PC-9 (cell line): ENCODE measurements around the gene KRT79. TPM values are rescaled to one million over a fixed set of nuclear protein-coding genes. Genes with fewer than 3 reads are reported as not detected.

Source experiments
- BruUV-seq: library from RNA; stranded (reverse); fragments of 400-500 nt; replicated peaks from 2 replicates; lab custom pipeline; 2021; lab: Mats Ljungman, UMichigan
- CTCF ChIA-PET: fragments of 300-600 bp; sonication (Branson Sonifier 250); formaldehyde crosslinking; loops from one replicate; lab custom pipeline; 2022; ENCODE audit warnings: antibody characterized with exemption; lab: Charles Lee
- POLR2A ChIA-PET: fragments of 300-600 bp; sonication (Branson Sonifier 250); formaldehyde crosslinking; loops from one replicate; lab custom pipeline; 2022; ENCODE audit warnings: antibody characterized with exemption; ENCODE audit not compliant: unreplicated experiment; lab: Charles Lee
- DNase-seq, 2 experiments: peaks; one replicate each; pipeline versions ENCODE4 v3.0.0 to v3.0.0-alpha.2; 2015 to 2022; ENCODE audit warnings: mixed read lengths in 1 of 2
- H2AFZ ChIP-seq: fragments of 200-600 bp; sonication (generic); 2 replicates; pipeline ENCODE4 v1.8.1; 2017; ENCODE audit warnings: antibody characterized with exemption
- H3F3A ChIP-seq: fragments of 200-600 bp; sonication (generic); 2 replicates; pipeline ENCODE4 v1.8.1; 2017; ENCODE audit warnings: antibody characterized with exemption, mild to moderate bottlenecking, low read depth; ENCODE audit not compliant: insufficient read depth
- H3K27ac ChIP-seq: fragments of 200-600 bp; sonication (generic); 2 replicates; pipeline ENCODE4 v1.6.1; 2016; ENCODE audit warnings: mixed run types
- H3K27me3 ChIP-seq: fragments of 200-600 bp; sonication (generic); 2 replicates; pipeline ENCODE4 v1.6.1; 2016; ENCODE audit warnings: low read depth, mixed run types; ENCODE audit not compliant: insufficient read depth
- H3K36me3 ChIP-seq: fragments of 200-600 bp; sonication (generic); 2 replicates; pipeline ENCODE4 v1.6.1; 2016; ENCODE audit warnings: low read depth, mixed run types
- H3K4me1 ChIP-seq: fragments of 200-600 bp; sonication (generic); replicated peaks from 2 replicates; pipeline ENCODE4 v1.6.1; 2016; ENCODE audit warnings: mixed run types; ENCODE audit not compliant: insufficient read depth
- H3K4me2 ChIP-seq: fragments of 200-600 bp; sonication (generic); 2 replicates; pipeline ENCODE4 v1.6.1; 2017; ENCODE audit warnings: mixed run types
- H3K4me3 ChIP-seq: fragments of 200-600 bp; sonication (generic); 2 replicates; pipeline ENCODE4 v1.6.1; 2016; ENCODE audit warnings: mixed run types
- H3K79me2 ChIP-seq: fragments of 200-600 bp; sonication (generic); 2 replicates; pipeline ENCODE4 v1.6.1; 2017; ENCODE audit warnings: low read depth, mixed run types
- H3K9me2 ChIP-seq: fragments of 200-600 bp; sonication (generic); 2 replicates; pipeline ENCODE4 v1.8.1; 2017; ENCODE audit warnings: mild to moderate bottlenecking; ENCODE audit not compliant: insufficient read depth
- H3K9me3 ChIP-seq: fragments of 200-600 bp; sonication (generic); 2 replicates; pipeline ENCODE4 v1.8.1; 2016; ENCODE audit warnings: low read depth; ENCODE audit not compliant: insufficient read depth
- H4K20me1 ChIP-seq: fragments of 200-600 bp; sonication (generic); 2 replicates; pipeline ENCODE4 v1.8.1; 2017; ENCODE audit not compliant: insufficient read depth
- EZH2 ChIP-seq: fragments of 200-600 bp; sonication (generic); IDR thresholded peaks from 2 replicates; pipeline ENCODE4 v1.8.0; 2017; ENCODE audit warnings: antibody characterized with exemption, low read depth
- intact Hi-C: fragments of 100-400 bp; cut with micrococcal nuclease; formaldehyde crosslinking; loops from one replicate; pipeline ENCODE4 v1.10.0; 2022; ENCODE audit not compliant: unreplicated experiment
- total RNA-seq: library from RNA; stranded (reverse); gene quantifications from 2 replicates; pipeline ENCODE4 v1.2.3, GENCODE V29; 2021
- TF ChIP-seq, protein P1 (sequence below): fragments of 200-600 bp; sonication (generic); conservative IDR thresholded peaks from 2 replicates; pipeline ENCODE4 v1.6.1; 2017; ENCODE audit warnings: mixed run types, antibody characterized with exemption, mild to moderate bottlenecking, moderate library complexity

KRT79 gene
- total RNA-seq, 1 experiment from 2014 or later, result 0.28 TPM

DNA sequence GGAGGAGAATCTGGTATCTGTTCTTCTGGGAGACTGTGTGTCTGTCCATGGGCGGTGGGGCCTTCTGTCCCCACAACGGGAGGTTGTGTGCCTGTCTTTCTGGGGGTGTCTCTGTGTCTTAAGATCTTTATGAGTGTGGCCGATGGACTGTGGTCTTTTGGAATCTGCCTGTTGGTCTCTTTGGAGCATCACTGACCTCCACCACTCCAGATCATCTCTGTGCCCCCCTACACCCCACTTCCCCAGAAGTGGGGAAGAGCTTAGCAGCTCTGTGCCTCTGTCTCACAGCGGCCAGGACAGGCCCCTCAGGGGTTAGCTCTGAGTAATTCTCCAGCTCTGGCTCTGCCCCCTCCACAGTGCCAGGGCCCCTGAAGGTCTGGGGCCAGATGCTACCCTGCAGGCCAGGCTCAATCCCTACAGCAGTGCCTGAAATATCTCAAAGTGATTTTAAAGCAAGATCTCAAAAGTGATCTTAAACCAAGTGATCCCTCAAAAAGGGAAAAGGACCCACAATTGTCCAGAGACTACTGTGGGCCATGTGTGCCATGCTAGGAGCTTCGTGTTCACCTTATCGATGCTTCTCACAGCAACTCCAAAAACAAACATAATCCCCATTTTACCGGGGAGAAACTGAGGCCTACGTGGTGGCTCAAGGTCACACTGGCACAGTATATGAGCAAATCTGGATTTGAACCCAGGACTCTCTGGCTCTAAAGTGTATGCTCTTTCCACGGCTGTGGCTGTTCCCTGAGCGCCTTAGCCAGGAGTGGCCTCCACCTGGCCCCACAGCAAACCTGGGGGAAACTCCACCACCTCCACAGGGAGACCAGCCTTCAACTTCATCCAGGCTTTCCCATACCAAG lies 40.7 kb upstream of the KRT79 start:
- peaks cover 58% of the 10 kb centered on the region for H3K4me1 ChIP-seq
- ChIA-PET CTCF (interaction anchor here (0.9 to 1.8 kb wide), 4 partner anchors 106 to 503 kb away, joined by 3 to 5 read pairs (median 4); no protein-coding TSS in a partner anchor), POLR2A (interaction anchor here (0.5 to 1.4 kb wide), 8 partner anchors 202 to 730 kb away, joined by 3 to 10 read pairs (median 4); no protein-coding TSS in a partner anchor)
- peaks cover 34% of the 10 kb centered on the region for H3F3A ChIP-seq
- no peaks in the 10 kb centered on the region for H3K27me3 ChIP-seq
- peak overlapping the region; percentile 91 for H3K27ac ChIP-seq
- no peaks in the 10 kb centered on the region for H3K79me2 ChIP-seq
- no peaks in the 10 kb centered on the region for H3K9me3 ChIP-seq
- H2AFZ ChIP-seq, result no peak overlapping the region
- intact Hi-C loops, result loop anchor here (1.0 to 5.0 kb wide), 5 partner anchors 478 to 732 kb away; partner anchors contain the start of gene KRT7
- BruUV-seq, result TSS peak; percentile 79
- no peaks in the 10 kb centered on the region for H4K20me1 ChIP-seq
- peak overlapping the region; percentile 33; the same call in 1 of the 2 replicates for H3K4me3 ChIP-seq
- DNase-seq, result no peak
- H3K4me2 ChIP-seq, result peak overlapping the region; percentile 73
- TF ChIP-seq, protein P1, sequence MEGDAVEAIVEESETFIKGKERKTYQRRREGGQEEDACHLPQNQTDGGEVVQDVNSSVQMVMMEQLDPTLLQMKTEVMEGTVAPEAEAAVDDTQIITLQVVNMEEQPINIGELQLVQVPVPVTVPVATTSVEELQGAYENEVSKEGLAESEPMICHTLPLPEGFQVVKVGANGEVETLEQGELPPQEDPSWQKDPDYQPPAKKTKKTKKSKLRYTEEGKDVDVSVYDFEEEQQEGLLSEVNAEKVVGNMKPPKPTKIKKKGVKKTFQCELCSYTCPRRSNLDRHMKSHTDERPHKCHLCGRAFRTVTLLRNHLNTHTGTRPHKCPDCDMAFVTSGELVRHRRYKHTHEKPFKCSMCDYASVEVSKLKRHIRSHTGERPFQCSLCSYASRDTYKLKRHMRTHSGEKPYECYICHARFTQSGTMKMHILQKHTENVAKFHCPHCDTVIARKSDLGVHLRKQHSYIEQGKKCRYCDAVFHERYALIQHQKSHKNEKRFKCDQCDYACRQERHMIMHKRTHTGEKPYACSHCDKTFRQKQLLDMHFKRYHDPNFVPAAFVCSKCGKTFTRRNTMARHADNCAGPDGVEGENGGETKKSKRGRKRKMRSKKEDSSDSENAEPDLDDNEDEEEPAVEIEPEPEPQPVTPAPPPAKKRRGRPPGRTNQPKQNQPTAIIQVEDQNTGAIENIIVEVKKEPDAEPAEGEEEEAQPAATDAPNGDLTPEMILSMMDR, result no peak
- no peak for TF ChIP-seq EZH2
- H3K36me3 ChIP-seq, result no peaks in the 10 kb centered on the region
- no peaks in the 10 kb centered on the region for H3K9me2 ChIP-seq

DNA sequence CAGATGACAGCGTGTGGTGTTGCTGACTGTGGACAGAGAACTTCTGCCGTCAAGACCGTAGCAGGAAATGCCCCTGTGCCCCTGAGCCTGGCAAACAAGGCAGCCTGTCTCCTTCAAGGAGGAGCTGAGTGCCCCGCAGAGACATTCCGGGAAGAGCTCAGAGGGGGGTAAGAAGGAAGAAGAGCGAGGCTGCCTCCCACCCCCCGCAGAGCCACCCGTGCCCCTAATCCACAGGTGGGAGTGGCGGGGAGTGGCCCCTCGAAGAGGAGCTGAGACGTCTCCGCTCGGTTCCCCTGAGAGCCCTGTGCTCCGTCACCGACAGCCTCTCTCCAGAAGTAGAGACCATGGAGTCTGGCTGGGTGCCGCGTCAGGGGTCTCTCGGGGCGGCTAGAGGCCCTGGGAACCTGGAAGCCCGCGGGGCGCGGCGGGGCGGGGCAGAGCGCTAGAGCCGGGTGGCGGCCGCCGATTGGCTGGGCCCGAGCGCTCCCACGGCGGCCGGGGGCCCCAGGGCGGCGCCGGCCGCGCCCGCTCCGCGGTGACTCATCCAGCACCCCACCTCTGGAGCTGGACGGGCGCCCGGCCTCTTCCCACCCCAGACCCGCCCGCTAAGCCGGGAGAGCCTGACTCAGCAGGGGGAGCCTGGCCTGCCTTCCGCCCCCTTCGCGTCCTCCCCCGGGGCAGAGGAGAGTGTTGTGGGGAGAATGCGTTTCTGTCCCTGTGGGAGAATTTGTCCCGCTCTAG lies 39.9 kb upstream of the KRT79 start:
- POLR2A ChIA-PET, result interaction anchor here (0.5 to 1.4 kb wide), 14 partner anchors 11 to 727 kb away, joined by 3 to 10 read pairs (median 3); partner anchors contain the start of gene KRT8
- Histone ChIP-seq H3F3A (peaks cover 38% of the 10 kb centered on the region), H3K9me2 (no peaks in the 10 kb centered on the region), H3K4me2 (peak overlapping the region; percentile 81), H3K27me3 (no peaks in the 10 kb centered on the region), H2AFZ (no peak overlapping the region), H4K20me1 (no peaks in the 10 kb centered on the region), H3K27ac (peak overlapping the region; percentile 100), H3K4me3 (peak overlapping the region; percentile 51; the same call in 1 of the 2 replicates), H3K9me3 (no peaks in the 10 kb centered on the region), H3K36me3 (no peaks in the 10 kb centered on the region), H3K79me2 (no peaks in the 10 kb centered on the region), H3K4me1 (peaks cover 59% of the 10 kb centered on the region)
- CTCF ChIA-PET, result interaction anchor here (0.5 to 1.8 kb wide), 7 partner anchors 107 to 806 kb away, joined by 3 to 5 read pairs (median 3); no protein-coding TSS in a partner anchor
- no peak for TF ChIP-seq EZH2
- TF ChIP-seq, protein P1, result no peak
- DNase-seq, result peak; percentile 91 to 94
- intact Hi-C loops, result loop anchor here (1.0 to 5.0 kb wide), 5 partner anchors 477 to 731 kb away; partner anchors contain the start of gene KRT7
- TSS peak; percentile 95 for BruUV-seq

DNA sequence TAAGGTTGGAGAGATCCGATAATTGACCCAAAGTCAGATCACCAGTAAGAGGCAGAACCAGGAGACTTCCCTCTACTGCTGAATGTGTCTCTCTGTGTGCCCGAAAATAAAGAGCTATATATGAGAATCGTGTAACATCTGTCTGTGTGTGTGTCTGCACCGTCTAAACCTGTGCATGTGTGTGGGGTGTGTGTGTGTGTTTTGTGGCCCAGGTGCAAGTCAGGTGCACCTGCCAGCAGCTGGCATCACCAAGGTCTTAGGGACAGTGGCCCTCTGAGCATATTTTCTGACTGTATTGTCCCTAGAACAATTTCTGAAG lies 39.4 kb upstream of the KRT79 start:
- ChIA-PET POLR2A (interaction anchor here (0.6 to 1.4 kb wide), 8 partner anchors 12 to 725 kb away, joined by 3 to 10 read pairs (median 6); no protein-coding TSS in a partner anchor), CTCF (interaction anchor here (0.5 to 1.8 kb wide), 6 partner anchors 119 to 806 kb away, joined by 3 to 5 read pairs (median 3); no protein-coding TSS in a partner anchor)
- no peaks in the 10 kb centered on the region for H3K27me3 ChIP-seq
- peaks cover 38% of the 10 kb centered on the region for H3F3A ChIP-seq
- no peaks in the 10 kb centered on the region for H3K9me3 ChIP-seq
- H3K4me2 ChIP-seq, result peak overlapping the region; percentile 81
- TF ChIP-seq, protein P1, result no peak
- TF ChIP-seq EZH2, result no peak
- H3K4me1 ChIP-seq, result peaks cover 54% of the 10 kb centered on the region
- H2AFZ ChIP-seq, result no peak overlapping the region
- H3K27ac ChIP-seq, result peak overlapping the region; percentile 100
- BruUV-seq, result no TSS peak
- no peaks in the 10 kb centered on the region for H3K79me2 ChIP-seq
- peak overlapping the region; percentile 51; the same call in 1 of the 2 replicates for H3K4me3 ChIP-seq
- no peak for DNase-seq
- H3K36me3 ChIP-seq, result no peaks in the 10 kb centered on the region
- intact Hi-C loops, result loop anchor here (5.0 kb wide), 4 partner anchors 476 to 656 kb away; partner anchors contain the start of gene KRT7
- H4K20me1 ChIP-seq, result no peaks in the 10 kb centered on the region
- H3K9me2 ChIP-seq, result no peaks in the 10 kb centered on the region
